ENCODE data around the gene C5orf46. TPM values are rescaled to one million over a fixed set of nuclear protein-coding genes. Genes with fewer than 3 reads are reported as not detected.

The C5orf46 gene
- total RNA-seq, 2 donors from 2014 or later: not detected

GRCh38 chr5:147856801-147857200 lies 49.5 kb downstream of the C5orf46 start:
- Histone ChIP-seq H3K36me3 (ENCODE audit: control insufficient read depth, insufficient read depth, low read length) (no peaks in the 10 kb centered on the region), H3K4me1 (ENCODE audit: control insufficient read depth, insufficient read depth, low read length) (no peaks in the 10 kb centered on the region), H3K9me3 (ENCODE audit: control insufficient read depth, low read length) (no peaks in the 10 kb centered on the region), H3K27me3 (ENCODE audit: control insufficient read depth, insufficient read depth, low read length, poor library complexity, severe bottlenecking) (no peaks in the 10 kb centered on the region), H3K9ac (ENCODE audit: extremely low read depth, low read length, poor library complexity, severe bottlenecking) (no peak overlapping the region), H3K4me3 (ENCODE audit: low read length) (no peak overlapping the region), H3K27ac (ENCODE audit: low read depth, low read length) (no peak overlapping the region)
- H3K27ac Mint-ChIP-seq: no peak overlapping the region
- TF ChIP-seq CTCF (conservative IDR thresholded peaks at IDR 0.05): no peak
- H3K4me3 Mint-ChIP-seq: no peak overlapping the region
- no peaks in the 10 kb centered on the region for H3K36me3 Mint-ChIP-seq (ENCODE audit: low read depth)
- peaks cover 2% of the 10 kb centered on the region for H3K27me3 Mint-ChIP-seq (ENCODE audit: insufficient read depth)
- peaks cover 35% of the 10 kb centered on the region for H3K4me1 Mint-ChIP-seq
- no peak for DNase-seq
- no peaks in the 10 kb centered on the region for H3K9me3 Mint-ChIP-seq

- Histone ChIP-seq H3K27me3 (ENCODE audit: control insufficient read depth, insufficient read depth, low read length, poor library complexity, severe bottlenecking) (no peaks in the 10 kb centered on the region), H3K9me3 (ENCODE audit: control insufficient read depth, low read length) (no peaks in the 10 kb centered on the region), H3K4me3 (ENCODE audit: low read length) (no peak overlapping the region), H3K9ac (ENCODE audit: extremely low read depth, low read length, poor library complexity, severe bottlenecking) (no peak overlapping the region), H3K27ac (ENCODE audit: low read depth, low read length) (no peak overlapping the region), H3K4me1 (ENCODE audit: control insufficient read depth, insufficient read depth, low read length) (no peaks in the 10 kb centered on the region), H3K36me3 (ENCODE audit: control insufficient read depth, insufficient read depth, low read length) (no peaks in the 10 kb centered on the region)
- no peak for TF ChIP-seq CTCF (conservative IDR thresholded peaks at IDR 0.05)
- Mint-ChIP-seq H3K27ac (no peak overlapping the region), H3K27me3 (ENCODE audit: insufficient read depth) (peaks cover 4% of the 10 kb centered on the region), H3K36me3 (ENCODE audit: low read depth) (no peaks in the 10 kb centered on the region), H3K4me3 (no peak overlapping the region), H3K9me3 (no peaks in the 10 kb centered on the region), H3K4me1 (peaks cover 27% of the 10 kb centered on the region)
- WGBS, 2 experiments (ENCODE audit: insufficient coverage in 1 of 2, insufficient read length in 1 of 2): 68 to 74% methylated on average over 4 of the region's 4 CpGs
- DNase-seq: no peak
Measured at GRCh38 chr5:147855774-147856069, 50.6 kb downstream of the C5orf46 start.

GRCh38 chr5:147854894-147855773 lies 51.2 kb downstream of the C5orf46 start:
- 82 to 88% methylated on average over 7 to 10 of the region's 11 CpGs for WGBS, 2 experiments (ENCODE audit: insufficient coverage in 1 of 2, insufficient read length in 1 of 2)
- Histone ChIP-seq H3K4me1 (ENCODE audit: control insufficient read depth, insufficient read depth, low read length) (no peaks in the 10 kb centered on the region), H3K36me3 (ENCODE audit: control insufficient read depth, insufficient read depth, low read length) (no peaks in the 10 kb centered on the region), H3K4me3 (ENCODE audit: low read length) (no peak overlapping the region), H3K9ac (ENCODE audit: extremely low read depth, low read length, poor library complexity, severe bottlenecking) (no peak overlapping the region), H3K27me3 (ENCODE audit: control insufficient read depth, insufficient read depth, low read length, poor library complexity, severe bottlenecking) (no peaks in the 10 kb centered on the region), H3K9me3 (ENCODE audit: control insufficient read depth, low read length) (no peaks in the 10 kb centered on the region), H3K27ac (ENCODE audit: low read depth, low read length) (no peak overlapping the region)
- no peak overlapping the region for H3K27ac Mint-ChIP-seq
- H3K27me3 Mint-ChIP-seq (ENCODE audit: insufficient read depth): peaks cover 4% of the 10 kb centered on the region
- no peaks in the 10 kb centered on the region for H3K9me3 Mint-ChIP-seq
- no peak for DNase-seq
- no peak overlapping the region for H3K4me3 Mint-ChIP-seq
- H3K36me3 Mint-ChIP-seq (ENCODE audit: low read depth): no peaks in the 10 kb centered on the region
- peaks cover 21% of the 10 kb centered on the region for H3K4me1 Mint-ChIP-seq
- TF ChIP-seq CTCF (conservative IDR thresholded peaks at IDR 0.05): no peak
